Measurements from ENCODE around the gene ILRUN.

- TF ChIP-seq, protein P1, sequence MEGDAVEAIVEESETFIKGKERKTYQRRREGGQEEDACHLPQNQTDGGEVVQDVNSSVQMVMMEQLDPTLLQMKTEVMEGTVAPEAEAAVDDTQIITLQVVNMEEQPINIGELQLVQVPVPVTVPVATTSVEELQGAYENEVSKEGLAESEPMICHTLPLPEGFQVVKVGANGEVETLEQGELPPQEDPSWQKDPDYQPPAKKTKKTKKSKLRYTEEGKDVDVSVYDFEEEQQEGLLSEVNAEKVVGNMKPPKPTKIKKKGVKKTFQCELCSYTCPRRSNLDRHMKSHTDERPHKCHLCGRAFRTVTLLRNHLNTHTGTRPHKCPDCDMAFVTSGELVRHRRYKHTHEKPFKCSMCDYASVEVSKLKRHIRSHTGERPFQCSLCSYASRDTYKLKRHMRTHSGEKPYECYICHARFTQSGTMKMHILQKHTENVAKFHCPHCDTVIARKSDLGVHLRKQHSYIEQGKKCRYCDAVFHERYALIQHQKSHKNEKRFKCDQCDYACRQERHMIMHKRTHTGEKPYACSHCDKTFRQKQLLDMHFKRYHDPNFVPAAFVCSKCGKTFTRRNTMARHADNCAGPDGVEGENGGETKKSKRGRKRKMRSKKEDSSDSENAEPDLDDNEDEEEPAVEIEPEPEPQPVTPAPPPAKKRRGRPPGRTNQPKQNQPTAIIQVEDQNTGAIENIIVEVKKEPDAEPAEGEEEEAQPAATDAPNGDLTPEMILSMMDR (IDR thresholded peaks at IDR 0.05; ENCODE audit: low read depth, low read length), result no peak
- TF ChIP-seq POLR2A (IDR thresholded peaks at IDR 0.05; ENCODE audit: extremely low read depth, insufficient read length) (no peak), MYC (IDR thresholded peaks at IDR 0.05; ENCODE audit: low read depth, low read length) (no peak)
- TF ChIP-seq, protein P2, sequence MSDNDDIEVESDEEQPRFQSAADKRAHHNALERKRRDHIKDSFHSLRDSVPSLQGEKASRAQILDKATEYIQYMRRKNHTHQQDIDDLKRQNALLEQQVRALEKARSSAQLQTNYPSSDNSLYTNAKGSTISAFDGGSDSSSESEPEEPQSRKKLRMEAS (IDR thresholded peaks at IDR 0.05; ENCODE audit: low read depth, low read length), result no peak
Observed at GRCh38 chr6:34726055-34726454, 29.5 kb upstream of the ILRUN start.

Data from NB4 (cell line).